GM15510 (cell line): ENCODE data around the gene GCHFR.

Experiments used
- POLR2A ChIP-seq: IDR thresholded peaks from 3 replicates; pipeline ENCODE4 v1.6.1; 2011; ENCODE audit warnings: borderline replicate concordance; ENCODE audit not compliant: insufficient read length; ENCODE audit errors: extremely low read depth

The GCHFR gene

DNA sequence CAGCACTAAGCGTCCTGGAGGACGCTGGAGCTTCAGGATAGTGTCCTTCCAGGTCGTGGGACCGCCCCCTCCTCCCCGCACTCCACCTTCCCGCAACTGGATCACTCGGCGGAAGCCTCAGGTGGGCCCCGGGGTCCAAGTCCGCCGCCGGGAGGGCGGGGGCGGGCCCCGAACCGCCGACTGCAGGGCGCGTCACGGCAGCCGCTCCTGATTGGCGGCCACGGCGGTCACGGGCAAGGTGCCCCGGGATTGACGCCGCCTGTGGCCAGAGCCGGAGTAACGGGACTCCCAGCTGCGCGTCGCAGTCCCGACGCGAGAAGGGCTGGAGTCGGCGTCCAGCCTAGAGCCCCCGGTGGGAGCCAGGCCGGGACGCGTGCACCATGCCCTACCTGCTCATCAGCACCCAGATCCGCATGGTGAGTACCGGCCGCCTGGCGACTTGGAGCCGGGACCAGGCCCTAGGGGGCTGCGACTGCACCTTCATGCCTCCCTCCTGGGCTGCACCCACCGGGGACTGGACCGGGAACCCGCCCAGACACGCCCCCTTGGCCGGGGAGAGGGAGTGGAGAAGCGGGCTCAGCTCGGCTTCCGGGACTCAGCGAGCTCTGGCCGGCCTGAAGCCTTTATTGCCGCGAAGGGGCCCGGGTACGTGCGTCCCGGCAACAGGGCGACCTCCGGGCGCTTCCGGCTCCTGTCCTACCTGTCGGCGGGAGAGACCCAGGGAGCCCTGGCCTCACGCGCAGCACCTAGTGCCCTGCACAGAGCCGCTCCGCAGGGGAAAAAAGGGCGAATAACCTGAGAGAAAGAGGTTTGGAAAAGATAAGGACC is at the start of gene GCHFR:
Gene GCHFR (plus strand): TSS at position 268 of the 828 bp plus-strand sequence. CDS start 113 bp downstream, at position 381.
- TF ChIP-seq POLR2A, result peak; percentile 47

DNA sequence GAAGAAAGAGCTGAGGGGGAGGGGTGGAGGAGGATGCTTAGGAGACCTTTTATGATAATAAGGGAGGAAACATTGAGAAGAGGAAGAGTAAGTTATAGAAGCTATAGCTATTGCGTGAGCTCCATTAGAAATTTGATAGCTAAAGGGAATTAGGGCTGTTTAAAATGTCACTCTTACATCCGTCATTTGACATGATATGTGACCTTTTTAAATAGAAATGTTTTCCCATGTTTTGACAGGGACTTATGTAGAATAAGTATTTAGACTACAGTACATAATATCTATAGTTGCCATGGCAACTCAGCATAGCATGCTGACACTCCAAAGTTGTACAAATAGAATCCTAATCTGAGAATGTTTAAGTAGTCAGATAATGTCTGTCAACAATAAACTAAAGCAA is 49.7 kb upstream of the GCHFR start:
- TF ChIP-seq POLR2A, result no peak

DNA sequence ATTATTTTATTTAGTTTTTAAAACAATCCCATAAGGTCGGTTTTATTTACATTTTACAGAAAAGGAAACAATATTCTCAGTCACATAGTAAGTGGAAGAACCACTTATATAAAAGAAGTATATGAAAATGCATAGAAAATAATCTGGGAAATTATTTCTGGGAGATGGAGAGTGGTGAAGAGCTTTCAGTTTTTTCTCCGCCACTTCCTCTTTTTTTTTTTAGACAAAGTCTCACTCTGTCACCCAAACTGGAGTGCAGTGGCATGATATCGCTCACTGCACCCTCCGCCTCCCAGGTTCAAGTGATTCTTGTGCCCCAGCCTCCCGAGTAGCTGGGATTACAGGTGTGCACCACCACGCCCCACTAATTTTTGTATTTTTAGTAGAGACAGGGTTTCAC is 47.7 kb upstream of the GCHFR start:
- no peak for TF ChIP-seq POLR2A

DNA sequence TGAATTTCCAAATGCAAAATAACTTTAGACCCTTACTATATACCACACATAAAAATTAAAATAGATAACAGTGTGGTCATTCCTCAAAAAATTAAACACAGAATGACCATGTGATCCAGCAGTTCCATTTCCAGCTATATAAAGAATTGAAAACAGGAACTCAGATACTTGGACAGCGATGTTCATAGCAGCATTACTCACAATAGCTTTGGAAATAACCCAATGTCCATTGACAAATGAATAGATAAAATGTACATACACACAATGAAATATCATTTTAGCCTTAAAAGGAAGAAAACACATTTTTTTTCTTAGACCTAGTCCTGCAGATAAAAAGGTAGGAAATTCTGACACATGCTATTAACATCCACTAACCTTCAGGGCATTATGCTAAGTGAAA is 42.2 kb upstream of the GCHFR start:
- TF ChIP-seq POLR2A, result no peak

DNA sequence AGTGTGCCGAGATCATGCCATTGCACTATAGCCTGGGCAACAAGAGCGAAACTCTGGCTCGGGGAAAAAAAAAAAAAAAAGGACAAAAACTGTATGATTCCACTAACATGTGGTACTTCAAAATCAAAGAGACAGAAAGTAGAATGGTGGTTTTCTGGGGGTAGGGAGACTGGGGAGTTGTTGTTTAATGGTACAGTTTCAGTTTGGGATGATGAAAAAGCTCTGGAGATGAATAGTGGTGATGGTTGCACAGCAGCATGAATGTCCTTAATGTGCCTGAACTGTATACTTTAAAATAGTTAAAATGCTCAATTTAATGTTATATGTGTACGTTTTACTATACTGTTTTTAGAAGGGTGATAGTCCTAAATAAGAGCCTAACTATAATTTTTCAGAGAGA is 41.5 kb upstream of the GCHFR start:
- TF ChIP-seq POLR2A, result no peak

DNA sequence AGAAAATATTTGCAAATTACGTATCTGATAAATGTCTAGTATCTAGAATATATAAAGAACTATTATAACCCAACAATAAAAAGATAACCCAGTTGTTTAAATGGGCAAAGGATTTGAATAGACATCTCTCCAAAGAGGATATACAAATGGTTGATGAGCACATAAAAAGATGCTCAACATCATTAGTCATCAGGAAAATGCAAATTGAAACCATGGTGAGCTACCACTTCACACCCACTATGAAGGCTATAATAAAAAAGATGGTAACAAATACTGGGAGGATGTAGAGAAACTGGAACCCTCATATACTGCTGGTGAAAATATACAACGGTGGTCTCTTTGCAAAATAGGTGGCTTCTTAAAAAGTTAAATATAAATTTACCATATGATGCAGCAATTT is 40.9 kb upstream of the GCHFR start:
- TF ChIP-seq POLR2A, result no peak

DNA sequence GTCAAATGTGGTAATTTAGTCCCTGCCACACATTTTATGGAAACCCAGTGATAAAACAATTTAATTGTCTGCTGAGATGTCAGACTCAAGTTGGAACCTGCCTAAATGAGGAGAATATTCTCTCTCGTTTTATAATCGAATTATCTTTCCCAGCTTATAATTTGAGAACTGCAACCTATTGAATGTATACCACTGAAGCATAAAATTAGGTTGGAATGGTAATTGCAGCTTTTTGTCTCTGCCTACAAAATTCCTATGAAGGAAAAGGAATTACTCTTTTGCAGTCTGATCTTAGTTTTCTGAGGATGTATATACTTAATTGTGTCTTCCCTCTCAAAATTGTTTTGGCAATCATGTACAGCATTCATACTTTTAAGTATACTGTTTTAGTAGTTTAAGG is 39.9 kb upstream of the GCHFR start:
- no peak for TF ChIP-seq POLR2A

DNA sequence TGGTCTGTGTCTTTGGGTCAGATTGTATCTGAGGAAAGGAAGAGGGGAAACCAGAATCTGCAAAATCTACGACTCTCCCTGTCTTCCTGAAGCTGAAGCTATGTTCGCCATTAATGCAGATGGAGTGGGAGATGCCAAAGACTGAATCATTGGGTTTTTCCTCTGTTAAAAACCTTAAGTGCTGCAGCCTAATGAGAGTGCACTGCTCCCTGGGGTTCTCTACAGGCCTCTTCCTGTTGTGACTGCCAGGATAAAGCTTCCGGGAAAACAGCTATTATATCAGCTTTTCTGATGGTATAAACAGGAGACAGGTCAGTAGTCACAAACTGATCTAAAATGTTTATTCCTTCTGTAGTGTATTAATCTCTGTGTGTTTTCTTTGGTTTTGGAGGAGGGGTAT is 32.8 kb upstream of the GCHFR start:
- no peak for TF ChIP-seq POLR2A

DNA sequence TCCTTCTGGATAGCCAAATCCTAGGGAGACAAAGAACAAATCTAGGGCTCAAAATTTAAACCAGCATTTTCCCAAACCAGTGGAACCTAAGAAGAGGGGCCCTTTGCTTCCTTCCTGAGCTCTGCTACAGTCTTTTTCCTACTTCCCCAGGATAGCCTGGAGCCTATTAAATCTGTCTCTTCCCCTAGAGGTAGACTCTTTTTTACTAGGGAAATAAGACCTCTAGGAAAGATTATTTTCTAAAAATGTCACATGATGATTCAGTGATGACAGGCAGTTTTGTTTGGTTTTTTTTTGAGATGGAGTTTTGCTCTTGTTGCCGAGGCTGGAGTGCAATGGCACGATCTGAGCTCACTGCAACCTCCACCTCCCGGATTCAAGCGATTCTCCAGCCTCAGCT is 27.3 kb upstream of the GCHFR start:
- no peak for TF ChIP-seq POLR2A

DNA sequence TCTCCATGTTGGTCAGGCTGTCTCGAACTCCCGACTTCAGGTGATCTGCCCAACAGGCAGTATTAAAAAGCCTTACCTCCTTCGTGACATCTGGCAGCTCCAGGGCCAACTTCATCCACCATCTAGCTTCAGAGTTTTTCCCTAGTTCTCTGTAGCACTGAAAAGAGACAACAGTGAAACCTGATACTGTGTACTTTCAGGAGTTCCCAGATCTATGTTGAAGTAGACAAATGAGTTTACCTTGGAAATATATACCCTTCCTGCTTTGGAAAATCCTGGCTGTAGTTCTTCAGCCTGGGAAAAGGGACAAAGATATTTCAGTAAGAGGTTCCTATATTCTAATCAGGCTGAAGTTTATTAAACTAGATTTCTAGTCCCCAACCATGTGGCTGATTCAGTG is 26.8 kb upstream of the GCHFR start:
- TF ChIP-seq POLR2A, result no peak

DNA sequence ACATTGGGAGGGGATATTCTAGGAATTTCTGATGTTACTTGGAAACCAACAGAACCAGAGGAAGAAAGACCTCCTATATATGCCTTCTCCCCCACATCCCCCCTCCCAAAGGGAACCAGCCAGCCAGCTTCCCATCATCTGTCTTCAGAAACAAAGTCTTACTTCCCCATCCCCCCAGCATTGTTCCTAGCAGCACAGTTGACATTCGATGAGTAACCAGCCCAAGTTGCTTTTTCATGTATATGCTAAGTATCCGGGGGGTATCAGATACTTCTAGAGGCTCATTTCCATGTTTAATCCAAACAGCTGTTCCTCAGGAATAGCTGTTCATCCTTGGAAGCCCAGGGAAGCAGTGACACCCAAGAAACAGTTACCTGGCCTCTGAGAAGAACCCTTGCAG is 24.8 kb upstream of the GCHFR start:
- no peak for TF ChIP-seq POLR2A

DNA sequence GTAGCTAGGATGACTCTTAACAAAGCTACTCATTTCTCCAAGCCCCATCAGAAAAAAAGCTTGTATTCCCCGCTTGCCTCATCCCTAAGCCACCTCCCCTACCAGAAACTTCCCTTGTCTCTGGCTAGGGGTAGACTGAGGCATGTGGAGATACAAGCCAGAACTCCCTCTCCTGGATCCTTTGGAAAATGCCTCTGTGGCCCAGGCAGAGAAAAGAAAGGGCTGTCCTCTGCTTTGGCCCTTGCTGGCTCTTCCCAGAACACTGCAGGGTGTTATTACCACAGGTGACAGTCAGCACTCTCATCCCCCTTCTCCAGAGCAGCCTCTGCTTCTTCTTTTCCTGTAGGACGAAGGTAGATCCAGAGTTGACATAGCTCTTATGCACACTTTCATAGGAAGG is 24.0 kb upstream of the GCHFR start:
- TF ChIP-seq POLR2A, result no peak

DNA sequence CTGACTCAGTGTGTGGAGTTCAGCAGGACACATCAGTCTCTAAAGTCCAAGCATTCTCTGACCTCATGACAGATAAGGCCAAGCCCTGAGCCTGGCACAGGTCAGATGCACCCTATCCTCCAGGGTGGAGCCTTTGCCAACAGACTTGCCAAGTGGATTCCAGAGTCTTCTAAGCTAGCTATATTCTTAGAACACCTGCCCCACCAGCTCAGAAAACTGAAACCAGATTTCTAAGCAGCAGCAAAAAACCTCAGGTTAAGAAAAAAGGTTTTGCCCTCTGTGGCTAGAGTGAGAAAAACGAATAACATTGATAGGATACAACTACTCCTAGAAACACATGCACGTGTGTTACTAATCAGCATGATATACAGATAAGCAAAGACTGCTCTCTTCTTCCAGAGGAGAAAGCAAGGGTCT is 20.4 kb upstream of the GCHFR start:
- no peak for TF ChIP-seq POLR2A

DNA sequence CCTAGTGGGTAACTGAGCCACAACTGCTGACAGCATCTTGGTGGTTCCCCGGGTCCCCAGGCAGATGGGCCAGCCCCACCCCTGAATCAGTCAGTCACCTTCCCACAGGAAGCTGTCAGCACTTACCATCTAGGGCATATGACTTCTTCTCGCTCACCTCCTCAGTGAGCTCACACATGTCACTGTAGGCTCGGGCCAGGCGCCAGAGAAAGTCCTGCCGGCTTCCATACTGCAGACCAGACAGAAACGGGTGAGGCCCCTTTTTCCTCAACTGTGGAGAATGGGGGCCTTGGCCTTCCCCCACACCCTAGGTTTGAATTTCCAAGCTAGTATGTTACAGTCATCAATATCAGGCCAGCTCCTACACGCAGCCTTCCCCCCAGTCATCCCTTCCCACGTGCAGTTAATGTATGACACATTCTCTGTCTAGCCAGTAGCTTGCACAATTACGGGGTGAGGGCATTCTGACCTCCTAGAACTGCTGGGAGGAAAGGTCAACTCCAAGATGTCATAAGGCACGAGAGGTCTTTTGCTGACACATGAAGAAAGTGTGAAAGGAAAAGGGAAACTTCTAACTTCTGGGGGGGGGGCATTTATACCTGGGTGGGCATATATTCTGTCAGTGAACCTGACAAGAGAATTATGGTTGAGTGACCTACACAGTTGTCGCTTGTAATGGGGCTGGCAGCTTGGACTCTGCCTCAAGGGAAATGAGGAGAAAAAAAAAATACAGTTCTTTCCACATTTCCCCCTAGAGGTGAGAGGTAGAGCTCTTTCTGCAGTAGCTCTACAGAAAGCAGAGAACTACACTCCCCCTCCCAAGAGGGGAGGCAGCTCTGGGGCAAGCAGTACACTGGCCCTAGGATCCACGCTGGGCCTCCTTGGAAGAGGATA is 19.7 kb upstream of the GCHFR start:
- TF ChIP-seq POLR2A, result no peak

DNA sequence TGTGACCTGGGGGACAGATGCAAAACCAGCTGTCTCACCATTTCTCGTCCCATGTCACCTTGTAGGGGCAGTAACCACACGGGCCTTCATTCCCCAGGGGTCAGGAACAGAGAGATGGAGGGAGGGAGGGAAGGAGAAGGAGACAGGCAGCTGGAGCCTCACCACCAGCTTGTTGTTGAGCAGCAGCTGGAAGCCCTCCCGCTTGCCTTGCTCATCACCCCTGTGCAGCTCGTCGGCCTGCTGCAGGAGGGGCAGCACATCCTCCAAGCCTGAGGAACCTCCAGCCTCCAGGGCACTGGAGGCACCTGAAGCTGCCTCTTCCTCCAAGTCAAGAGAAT is 19.1 kb upstream of the GCHFR start:
- no peak for TF ChIP-seq POLR2A

DNA sequence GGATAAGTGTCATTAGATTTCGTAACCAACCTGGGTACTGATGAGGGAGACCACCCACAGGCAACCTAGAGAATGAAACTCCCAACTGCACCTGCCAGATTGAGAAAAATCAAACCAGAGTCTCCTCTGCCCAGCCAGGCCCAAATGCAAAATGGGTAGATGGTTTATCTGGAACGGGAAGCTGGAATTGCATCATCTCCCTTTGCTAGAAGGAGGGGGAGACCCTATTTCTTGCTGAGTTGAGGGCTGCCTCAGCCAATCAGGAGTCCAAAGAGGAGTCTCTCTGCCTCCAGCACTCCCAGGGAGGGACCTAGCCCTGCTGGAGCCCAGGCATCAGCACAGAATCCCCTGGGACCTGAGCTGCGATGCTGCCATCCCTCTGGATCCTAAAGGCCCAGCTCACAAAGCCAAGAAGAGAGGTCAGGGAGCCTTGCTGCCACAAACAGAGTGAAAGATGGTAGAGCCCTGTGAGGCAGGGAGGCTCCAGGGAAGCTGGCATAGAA is 16.9 kb upstream of the GCHFR start:
- no peak for TF ChIP-seq POLR2A

DNA sequence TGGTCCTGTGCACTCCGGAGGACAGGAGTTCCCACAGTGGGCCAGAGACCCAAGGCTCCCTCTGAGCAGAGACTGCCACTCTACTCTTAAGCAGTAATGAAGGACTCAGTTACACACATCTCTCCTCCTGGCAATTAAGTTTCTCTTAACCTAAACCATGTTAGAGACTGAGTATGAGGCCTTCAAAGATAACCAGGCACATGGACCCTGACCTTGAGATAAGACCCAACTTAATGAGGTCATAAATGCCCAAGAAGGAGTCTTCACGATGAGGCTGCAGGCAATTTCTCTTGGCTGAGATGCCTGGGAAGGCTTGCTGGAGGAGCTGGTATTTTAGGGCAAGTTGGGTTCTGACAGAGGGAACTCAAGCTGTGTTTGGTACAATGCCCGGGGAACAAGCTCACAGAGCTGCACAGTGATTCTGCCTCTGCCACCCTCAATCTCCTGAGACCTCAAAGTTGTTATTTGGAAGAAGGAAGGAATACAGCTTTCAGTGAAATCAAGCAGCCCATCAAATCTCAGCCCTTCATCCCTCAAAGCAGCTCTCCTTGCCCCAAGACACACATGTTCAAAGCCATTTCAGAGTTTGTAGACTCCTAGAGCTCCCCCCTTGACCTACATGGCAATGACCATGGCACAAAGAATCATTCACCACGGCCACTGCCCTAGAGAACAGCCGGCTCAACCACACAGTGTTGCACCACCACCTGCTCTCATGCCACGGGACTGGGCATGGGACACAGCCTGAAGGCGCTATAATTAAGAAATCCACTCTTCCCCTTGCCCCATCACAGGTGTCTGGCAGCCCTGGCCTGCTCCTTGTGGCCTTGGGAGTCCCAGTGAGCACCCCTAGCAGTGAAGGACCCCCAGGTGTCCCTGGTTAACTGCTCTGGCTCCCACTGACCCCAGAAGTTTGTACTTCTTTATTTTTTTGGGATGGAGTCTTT is 15.9 kb upstream of the GCHFR start:
- no peak for TF ChIP-seq POLR2A
